ENCODE data around the gene STPG3. TPM values are rescaled to one million over a fixed set of nuclear protein-coding genes. Genes with fewer than 3 reads are reported as not detected.

Gene STPG3
- total and polyA plus RNA-seq, 9 of the 15 experiments (the other 6 are each of a cell fraction or from before 2014, with no cell fraction given) = not detected

GRCh38 chr9:137276473-137277328, 25.6 kb downstream of the STPG3 start (continued):
- TF ChIP-seq CEBPG (CRISPR knock-in tag; IDR thresholded peaks at IDR 0.05) = no peak
- no peak for TF ChIP-seq CEBPG (tag; conservative IDR thresholded peaks at IDR 0.05 in 1 of 2, IDR thresholded peaks at IDR 0.05 in 1 of 2)
- TF ChIP-seq SNRNP70 (optimal IDR thresholded peaks at IDR 0.05; ENCODE audit: low read depth, low read length) = no peak
- no peak for TF ChIP-seq ZNF717 (CRISPR knock-in tag; IDR thresholded peaks at IDR 0.05)
- TF ChIP-seq ZNF592 (IDR thresholded peaks at IDR 0.05) = peak; percentile 33
- TF ChIP-seq HDAC1 (IDR thresholded peaks at IDR 0.05) = peak; percentile 45 to 79; a peak in 2 of 4 replicates
- TF ChIP-seq ZNF740 (CRISPR knock-in tag; IDR thresholded peaks at IDR 0.05) = no peak
- TF ChIP-seq ZNF740 (tag; IDR thresholded peaks at IDR 0.05) = no peak
- no peak for TF ChIP-seq ZKSCAN8 (CRISPR knock-in tag; IDR thresholded peaks at IDR 0.05)
- no peak for TF ChIP-seq ZBTB5 (IDR thresholded peaks at IDR 0.05)
- no peak for TF ChIP-seq FOXO4 (CRISPR knock-in tag; IDR thresholded peaks at IDR 0.05)
- no peak for TF ChIP-seq KDM5B (IDR thresholded peaks at IDR 0.05; ENCODE audit: insufficient replicate concordance, low read depth, low read length)
- TF ChIP-seq L3MBTL2 (IDR thresholded peaks at IDR 0.05) = peak; percentile 85
- TF ChIP-seq U2AF1 (optimal IDR thresholded peaks at IDR 0.05; ENCODE audit: low read depth, low read length) = no peak
- TF ChIP-seq ARID3A (IDR thresholded peaks at IDR 0.05; ENCODE audit: borderline replicate concordance, low read depth, low read length) = no peak
